HEK293 (cell line): ENCODE data around the gene NR2F2.
A peak's percentile ranks its signal among the peaks of the same experiment; 100 is the strongest.

ENCODE experiments used
- CTCF ChIA-PET: fragments of 350-600 bp; formaldehyde crosslinking; extraction: SDS; loops from one replicate; lab custom pipeline; 2021; ENCODE audit warnings: antibody characterized with exemption; lab: Yijun Ruan, JAX
- POLR2A ChIA-PET: fragments of 300-600 bp; formaldehyde crosslinking; extraction: SDS; loops from one replicate; lab custom pipeline; 2020; ENCODE audit warnings: antibody characterized with exemption, inconsistent platforms; lab: Yijun Ruan, JAX
- H3K27ac ChIP-seq: fragments of 200-500 bp; sonication (Bioruptor generic); 2 replicates; pipeline ENCODE4 v1.5.1; 2014; ENCODE audit warnings: low read depth, low read length, control low read depth, inconsistent platforms; ENCODE audit errors: extremely low read depth
- H3K36me3 ChIP-seq, 2 experiments: fragments of 200-500 bp in 1 of 2; sonication (Bioruptor generic) in 1 of 2; 1 replicate in 1 of 2; 2 replicates in 1 of 2; pipeline ENCODE4 v1.5.1; 2014 to 2017; ENCODE audit warnings: inconsistent platforms in 2 of 2, low read length in 2 of 2; ENCODE audit not compliant: control insufficient read depth in 2 of 2, insufficient read depth in 1 of 2
- H3K4me1 ChIP-seq: fragments of 200-500 bp; sonication (Bioruptor generic); 2 replicates; pipeline ENCODE4 v1.5.1; 2014; ENCODE audit warnings: mild to moderate bottlenecking, low read length, inconsistent platforms; ENCODE audit not compliant: control insufficient read depth, insufficient read depth
- H3K4me3 ChIP-seq: 2 replicates; pipeline ENCODE4 v1.5.1; 2011; ENCODE audit warnings: low read depth, mild to moderate bottlenecking, control low read depth, low read length, moderate library complexity
- H3K9me3 ChIP-seq: fragments of 200-500 bp; sonication (Bioruptor generic); 2 replicates; pipeline ENCODE4 v1.5.1; 2014; ENCODE audit warnings: low read depth, low read length, inconsistent platforms; ENCODE audit not compliant: control insufficient read depth, insufficient read depth
- KLF8 ChIP-seq: fragments of 450-650 bp; formaldehyde crosslinking; IDR thresholded peaks from 2 replicates; pipeline ENCODE4 v1.5.1; 2016; ENCODE audit warnings: missing biosample characterization, missing genetic modification characterization
- PRDM2 ChIP-seq: fragments of 450-650 bp; formaldehyde crosslinking; IDR thresholded peaks from 2 replicates; pipeline ENCODE4 v1.5.1; 2016; ENCODE audit warnings: missing biosample characterization, missing genetic modification characterization, borderline replicate concordance
- PRDM4 ChIP-seq: fragments of 450-650 bp; formaldehyde crosslinking; IDR thresholded peaks from 2 replicates; pipeline ENCODE4 v1.5.1; 2017; ENCODE audit warnings: missing biosample characterization, missing genetic modification characterization
- ZBTB26 ChIP-seq: fragments of 450-650 bp; formaldehyde crosslinking; optimal IDR thresholded peaks from 2 replicates; pipeline ENCODE3; 2016; ENCODE audit warnings: missing biosample characterization, mild to moderate bottlenecking, missing genetic modification characterization
- ZBTB48 ChIP-seq: fragments of 450-650 bp; formaldehyde crosslinking; IDR thresholded peaks from 2 replicates; pipeline ENCODE4 v1.5.1; 2016; ENCODE audit warnings: missing biosample characterization, missing genetic modification characterization
- ZEB2 ChIP-seq: fragments of 450-650 bp; formaldehyde crosslinking; IDR thresholded peaks from 2 replicates; pipeline ENCODE4 v1.5.1; 2016; ENCODE audit warnings: missing biosample characterization, missing genetic modification characterization
- ZFP69B ChIP-seq: fragments of 450-650 bp; formaldehyde crosslinking; IDR thresholded peaks from 2 replicates; pipeline ENCODE4 v1.5.1; 2016; ENCODE audit warnings: missing biosample characterization, missing genetic modification characterization
- ZNF157 ChIP-seq: fragments of 450-650 bp; formaldehyde crosslinking; IDR thresholded peaks from 2 replicates; pipeline ENCODE4 v1.5.1; 2016; ENCODE audit warnings: missing biosample characterization, missing genetic modification characterization
- ZNF18 ChIP-seq: fragments of 450-650 bp; formaldehyde crosslinking; IDR thresholded peaks from 2 replicates; pipeline ENCODE4 v1.5.1; 2016; ENCODE audit warnings: missing biosample characterization, missing genetic modification characterization
- ZNF184 ChIP-seq: fragments of 450-650 bp; IDR thresholded peaks from 2 replicates; pipeline ENCODE4 v1.5.1; 2018; ENCODE audit warnings: missing biosample characterization, mild to moderate bottlenecking, missing genetic modification characterization
- ZNF214 ChIP-seq: fragments of 450-650 bp; formaldehyde crosslinking; IDR thresholded peaks from 2 replicates; pipeline ENCODE4 v1.5.1; 2017; ENCODE audit warnings: missing biosample characterization, mild to moderate bottlenecking, missing genetic modification characterization, borderline replicate concordance
- ZNF324 ChIP-seq: fragments of 450-650 bp; formaldehyde crosslinking; IDR thresholded peaks from 2 replicates; pipeline ENCODE4 v1.5.1; 2016; ENCODE audit warnings: missing biosample characterization, missing genetic modification characterization
- ZNF518A ChIP-seq: fragments of 450-650 bp; formaldehyde crosslinking; conservative IDR thresholded peaks from 2 replicates; pipeline ENCODE4 v1.5.1; 2016; ENCODE audit warnings: low read depth, missing biosample characterization, missing genetic modification characterization
- ZNF548 ChIP-seq: fragments of 450-650 bp; formaldehyde crosslinking; IDR thresholded peaks from 2 replicates; pipeline ENCODE4 v1.5.1; 2016; ENCODE audit warnings: missing biosample characterization, missing genetic modification characterization
- ZNF785 ChIP-seq: fragments of 450-650 bp; formaldehyde crosslinking; IDR thresholded peaks from 2 replicates; pipeline ENCODE4 v1.5.1; 2016; ENCODE audit warnings: missing biosample characterization, missing genetic modification characterization
- ZNF792 ChIP-seq: fragments of 450-650 bp; formaldehyde crosslinking; IDR thresholded peaks from 2 replicates; pipeline ENCODE4 v1.5.1; 2016; ENCODE audit warnings: missing biosample characterization, missing genetic modification characterization
- ZNF830 ChIP-seq: fragments of 450-650 bp; IDR thresholded peaks from 2 replicates; pipeline ENCODE4 v1.5.0; 2018; ENCODE audit warnings: missing biosample characterization, missing genetic modification characterization, low read depth, mild to moderate bottlenecking, moderate library complexity

The NR2F2 gene

GRCh38 chr15:96333131-96334016, 2.9 kb downstream of the NR2F2 start (continued):
- TF ChIP-seq ZNF518A (tag by site-specific recombination) (no peak), ZNF792 (tag by site-specific recombination) (no peak), ZFP69B (no peak), ZNF785 (tag by site-specific recombination) (no peak), ZNF184 (tag by site-specific recombination) (no peak), PRDM4 (tag by site-specific recombination) (no peak), ZBTB26 (tag by site-specific recombination) (peak; percentile 74), KLF8 (tag by site-specific recombination) (peak; percentile 15; the same call in 1 of the 2 replicates), ZNF214 (tag by site-specific recombination) (no peak), ZNF548 (tag by site-specific recombination) (no peak), ZNF157 (tag by site-specific recombination) (no peak)

- Histone ChIP-seq H3K27ac (peak overlapping the region; percentile 99), H3K4me1 (peaks cover 12% of the 10 kb centered on the region; the same call in 1 of the 2 replicates), H3K4me3 (peak overlapping the region; percentile 86), H3K36me3 (peaks cover 3 to 39% of the 10 kb centered on the region in 2 experiments; a peak in 2 of 3 replicates), H3K9me3 (no peaks in the 10 kb centered on the region)
- POLR2A ChIA-PET: interaction anchor here (1.0 to 3.1 kb wide), 4 partner anchors 7 to 281 kb away, joined by 3 to 24 read pairs (median 4); no protein-coding TSS in a partner anchor
- CTCF ChIA-PET: interaction anchor here (0.5 to 3.9 kb wide), 4 partner anchors 21 to 923 kb away, joined by 4 to 23 read pairs (median 5); no protein-coding TSS in a partner anchor
- TF ChIP-seq ZNF324 (tag by site-specific recombination): 0 out of 2 replicates have a peak, but pooled peaks have one; percentile 26
- TF ChIP-seq PRDM2 (tag by site-specific recombination): 0 out of 2 replicates have a peak, but pooled peaks have one; percentile 63
- TF ChIP-seq ZNF830: no peak
- TF ChIP-seq ZNF18: no peak
- 0 out of 2 replicates have a peak, but pooled peaks have one; percentile 12 for TF ChIP-seq ZBTB48 (tag by site-specific recombination)
- TF ChIP-seq ZEB2 (tag by site-specific recombination): peak; percentile 22; the same call in 1 of the 2 replicates
These were observed 3.7 kb downstream of the NR2F2 start for GRCh38 chr15:96334017-96334704.
